OCI-M2 (cell line): Measurements from ENCODE around the gene PPEF1.

Source experiments
- DNase-seq: peaks from one replicate; lab custom pipeline; 2025; ENCODE audit not compliant: unreplicated experiment; lab: John Stamatoyannopoulos, UW

The PPEF1 gene, protein sequence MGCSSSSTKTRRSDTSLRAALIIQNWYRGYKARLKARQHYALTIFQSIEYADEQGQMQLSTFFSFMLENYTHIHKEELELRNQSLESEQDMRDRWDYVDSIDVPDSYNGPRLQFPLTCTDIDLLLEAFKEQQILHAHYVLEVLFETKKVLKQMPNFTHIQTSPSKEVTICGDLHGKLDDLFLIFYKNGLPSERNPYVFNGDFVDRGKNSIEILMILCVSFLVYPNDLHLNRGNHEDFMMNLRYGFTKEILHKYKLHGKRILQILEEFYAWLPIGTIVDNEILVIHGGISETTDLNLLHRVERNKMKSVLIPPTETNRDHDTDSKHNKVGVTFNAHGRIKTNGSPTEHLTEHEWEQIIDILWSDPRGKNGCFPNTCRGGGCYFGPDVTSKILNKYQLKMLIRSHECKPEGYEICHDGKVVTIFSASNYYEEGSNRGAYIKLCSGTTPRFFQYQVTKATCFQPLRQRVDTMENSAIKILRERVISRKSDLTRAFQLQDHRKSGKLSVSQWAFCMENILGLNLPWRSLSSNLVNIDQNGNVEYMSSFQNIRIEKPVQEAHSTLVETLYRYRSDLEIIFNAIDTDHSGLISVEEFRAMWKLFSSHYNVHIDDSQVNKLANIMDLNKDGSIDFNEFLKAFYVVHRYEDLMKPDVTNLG

GRCh38 chrX:18707426-18708049 is at the start of gene PPEF1:
PPEF1 (plus strand) TSS chrX:18707645; CDS start chrX:18707781, 136 bp downstream.
- DNase-seq = no peak

DNA sequence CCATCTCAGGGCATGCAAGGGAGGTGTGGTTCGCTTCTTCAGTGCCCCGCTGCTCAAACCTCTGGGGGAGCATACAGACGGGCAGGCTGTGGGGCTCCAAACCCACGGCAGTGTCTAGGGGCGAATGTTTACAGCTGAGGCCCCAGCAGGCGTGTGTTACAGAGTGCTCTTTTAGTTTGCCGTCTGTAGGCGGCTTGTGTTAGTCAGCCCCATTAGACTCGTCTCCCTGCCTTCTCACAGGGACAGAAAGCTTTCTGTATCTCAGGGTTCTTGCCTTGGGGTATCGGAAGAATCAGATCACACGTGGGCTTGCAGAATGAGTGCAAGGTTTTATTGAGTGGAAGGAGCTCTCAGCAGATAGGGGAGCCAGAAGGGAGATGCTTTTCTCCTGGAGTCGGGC is 46.2 kb upstream of the PPEF1 start:
- no peak for DNase-seq

GRCh38 chrX:18664947-18665346 is 42.5 kb upstream of the PPEF1 start:
- no peak for DNase-seq

DNA sequence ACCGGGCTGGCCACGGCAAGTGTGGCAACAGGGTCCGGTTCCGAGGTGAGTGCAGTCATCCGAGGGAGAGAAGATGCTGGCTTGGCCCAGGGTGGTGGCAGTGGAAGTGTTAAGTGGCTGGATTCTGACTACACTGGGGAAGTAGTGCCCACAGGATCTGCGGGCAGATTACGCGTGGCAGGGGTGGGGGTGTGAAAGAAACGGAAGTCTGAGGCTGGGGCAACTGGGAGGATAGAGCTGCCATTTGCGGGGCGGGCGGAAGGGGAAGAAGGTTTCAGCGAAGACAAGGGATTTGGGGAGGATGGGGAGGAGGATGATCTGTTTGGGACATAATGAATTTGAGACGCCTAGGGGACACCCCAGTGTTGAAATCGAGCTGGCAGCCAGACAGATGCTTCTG is 40.8 kb upstream of the PPEF1 start:
- DNase-seq = no peak

- no peak for DNase-seq
Observed at GRCh38 chrX:18668071-18668835, 39.2 kb upstream of the PPEF1 start.

- DNase-seq = no peak
Observed at GRCh38 chrX:18672008-18672407, 35.4 kb upstream of the PPEF1 start, which contains the start of gene RS1. RS1 (minus strand) TSS chrX:18672108; CDS start chrX:18672068, 40 bp downstream.

- DNase-seq = no peak
Observed at GRCh38 chrX:18674417-18674787, 33.0 kb upstream of the PPEF1 start.

DNA sequence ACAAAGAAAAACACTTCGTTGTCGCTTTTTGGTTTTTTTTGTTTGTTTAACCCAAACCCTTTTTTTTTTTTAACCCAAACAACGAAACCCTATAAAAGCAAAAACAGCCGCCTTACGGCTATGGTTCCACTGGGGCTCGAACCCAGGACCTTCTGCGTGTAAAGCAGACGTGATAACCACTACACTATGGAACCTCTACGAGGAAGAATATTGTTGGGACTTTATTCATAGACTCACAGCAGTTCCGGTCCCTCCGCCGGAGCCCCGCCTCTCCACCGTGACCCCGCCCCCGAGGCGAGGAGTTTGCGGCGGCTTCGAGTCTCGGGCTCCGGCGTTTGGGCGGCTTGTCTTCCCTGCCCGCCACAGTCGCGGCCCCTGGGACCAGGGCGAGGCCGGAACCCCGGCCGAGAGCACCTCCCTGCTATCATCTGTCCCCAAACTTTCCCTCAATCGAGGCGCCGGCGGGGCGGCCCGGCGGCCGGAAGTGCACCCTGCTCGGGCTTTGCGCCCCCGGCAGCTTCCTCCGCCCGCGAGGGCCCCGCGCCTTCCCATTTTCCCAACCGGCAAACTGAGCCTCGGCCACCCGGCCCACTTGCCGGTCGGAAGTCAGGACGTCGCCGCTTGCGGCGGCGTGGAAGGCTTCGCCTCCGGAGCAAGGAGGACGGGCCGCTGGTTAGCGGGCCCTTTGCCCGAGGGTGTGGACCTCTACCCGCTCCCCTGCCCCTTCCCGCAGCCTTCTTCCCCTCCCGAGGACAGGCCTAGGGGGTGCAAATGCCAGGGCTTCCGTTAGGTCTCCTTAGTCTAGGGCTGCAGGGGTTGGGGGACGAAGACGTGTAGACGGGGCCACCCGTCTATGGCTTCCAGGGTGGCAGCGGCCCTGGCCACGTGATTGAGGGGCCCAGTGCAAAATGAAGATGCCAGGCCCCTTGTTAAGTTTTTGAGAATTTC is 32.4 kb upstream of the PPEF1 start:
- peak; percentile 94 for DNase-seq

DNA sequence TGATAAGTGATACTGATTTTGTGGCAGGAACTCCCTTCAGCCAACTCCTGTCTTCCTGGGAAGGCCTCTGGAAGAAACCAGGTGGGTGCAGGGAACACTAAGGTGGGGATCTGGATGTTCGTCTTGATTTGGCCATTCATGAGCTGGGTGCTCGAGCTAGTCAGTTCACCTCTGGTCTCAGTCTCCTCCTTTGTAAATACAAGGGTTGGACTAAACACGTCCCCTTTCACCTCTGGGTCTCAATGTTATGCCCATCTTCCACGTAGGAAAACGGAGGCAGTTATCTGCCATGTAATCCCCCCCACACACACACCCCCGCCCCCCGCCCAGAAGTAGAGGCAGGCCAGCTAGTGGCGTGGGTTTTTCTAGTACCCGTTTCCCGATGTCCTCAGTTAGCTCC is 31.4 kb upstream of the PPEF1 start:
- no peak for DNase-seq

DNA sequence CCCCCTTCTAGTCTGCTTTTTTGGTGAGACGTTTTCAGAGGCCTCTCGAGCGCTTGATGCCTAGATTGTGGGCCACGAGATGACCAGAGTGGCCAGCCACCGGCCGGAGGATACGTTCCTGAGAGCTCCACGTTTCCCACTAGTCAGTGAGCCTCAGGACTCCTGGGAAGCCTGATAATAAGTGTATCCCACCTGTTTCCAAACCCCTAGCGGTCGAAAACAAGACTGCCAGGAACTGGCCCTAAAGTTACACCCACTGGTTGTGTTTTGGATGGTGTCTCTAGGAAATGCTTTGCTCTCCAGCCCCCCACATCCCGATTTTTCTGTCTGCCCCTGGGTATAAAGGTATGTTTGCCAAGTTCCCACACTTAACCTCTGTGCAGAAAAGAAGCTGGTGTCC is 31.0 kb upstream of the PPEF1 start:
- DNase-seq = no peak

- DNase-seq = no peak
Observed at GRCh38 chrX:18677161-18677869, 30.1 kb upstream of the PPEF1 start.

GRCh38 chrX:18681996-18682395 is 25.4 kb upstream of the PPEF1 start:
- no peak for DNase-seq

GRCh38 chrX:18682979-18683387 is 24.5 kb upstream of the PPEF1 start:
- no peak for DNase-seq

GRCh38 chrX:18687856-18688495 is 19.5 kb upstream of the PPEF1 start:
- no peak for DNase-seq

- no peak for DNase-seq
Observed at GRCh38 chrX:18691431-18691830, 16.0 kb upstream of the PPEF1 start.

DNA sequence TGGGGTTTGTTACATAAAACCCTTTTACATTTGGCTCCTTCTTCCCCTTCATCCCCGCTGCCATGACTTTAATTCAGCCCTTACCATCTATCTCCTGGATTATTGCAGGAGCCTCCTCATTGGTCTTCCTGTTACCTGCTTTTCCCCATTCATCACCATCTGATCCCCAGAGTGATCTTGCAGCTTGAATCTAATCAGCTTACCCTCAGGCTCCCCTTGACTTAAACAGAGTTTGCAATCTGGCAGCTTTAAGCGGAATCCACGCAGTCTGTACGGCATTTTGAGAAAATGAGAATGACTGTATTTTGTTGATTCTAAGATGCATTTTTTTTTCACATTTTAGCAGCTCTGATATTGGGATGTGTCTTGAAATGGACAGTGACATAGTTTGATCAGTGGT is 14.9 kb upstream of the PPEF1 start:
- no peak for DNase-seq

DNA sequence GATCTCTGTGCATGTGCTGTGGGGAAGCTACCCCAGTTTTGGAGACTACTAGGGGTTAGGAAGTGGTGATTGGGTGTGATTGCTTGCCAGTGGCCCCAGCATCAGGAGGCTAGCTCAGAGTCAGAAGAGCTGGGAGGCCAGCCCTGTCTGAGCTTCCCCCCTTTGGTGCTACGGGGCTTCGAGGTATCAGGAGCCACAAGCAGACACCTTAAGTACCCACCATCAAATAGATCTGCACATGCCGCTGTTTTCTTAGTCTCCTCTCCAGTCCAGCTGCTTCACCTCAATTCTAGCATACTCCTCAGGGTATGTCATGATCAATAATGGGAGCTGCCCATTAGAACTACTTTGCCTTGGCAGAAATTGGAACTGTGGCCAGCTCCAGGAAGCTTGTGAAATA is 10.8 kb upstream of the PPEF1 start:
- no peak for DNase-seq

DNA sequence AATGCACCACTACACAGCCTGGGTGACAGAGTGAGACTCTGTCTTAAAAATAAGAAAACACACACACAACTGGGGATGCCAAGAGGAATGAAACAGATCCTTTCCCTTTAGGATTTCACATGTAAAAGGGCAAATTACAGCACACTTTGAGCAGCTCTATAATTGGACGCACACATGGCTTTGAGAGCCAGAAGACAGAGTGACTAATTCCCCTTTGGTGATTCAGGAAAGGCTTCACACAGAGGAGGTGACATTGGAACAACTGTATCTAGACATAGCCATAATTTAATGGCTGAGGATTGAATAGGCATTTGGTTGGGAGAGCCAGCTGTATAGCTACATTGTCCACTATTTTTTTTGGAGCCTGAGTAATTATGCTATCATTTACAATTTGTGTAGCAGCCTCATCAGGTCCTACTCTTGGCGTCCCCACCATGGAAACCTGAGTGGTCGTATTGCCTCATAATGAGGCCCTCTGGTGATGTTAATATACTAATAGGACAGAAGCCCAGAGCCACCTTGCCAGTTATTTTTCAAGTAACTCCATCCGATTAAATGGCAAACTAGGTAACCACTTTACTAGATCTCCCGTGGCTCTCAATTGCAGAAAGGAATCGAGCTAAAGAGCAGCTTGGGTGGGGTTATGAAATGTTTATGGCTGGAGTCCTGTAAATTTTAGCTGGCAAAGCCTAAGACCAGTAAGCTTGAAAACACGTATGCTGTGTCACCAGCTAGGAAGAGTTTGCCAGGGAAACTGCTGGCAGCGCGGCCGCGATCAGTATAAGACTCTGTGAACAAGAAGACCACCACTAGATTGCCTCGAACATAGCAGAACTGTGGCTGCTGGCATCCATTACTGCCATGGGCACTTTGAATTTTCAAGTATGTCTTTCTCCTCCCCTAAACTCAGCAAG is 8.5 kb upstream of the PPEF1 start:
- DNase-seq = no peak
